ENCODE data around the gene USP17L19.
"Not testable (repeated sequence)": the region's sequence is repeated elsewhere in the genome, so short reads cannot be mapped to it uniquely, and the experiment has no call there.

GRCh38 chr4:9253078-9253477 lies at the start of gene USP17L19:
- not testable (repeated sequence) for TF ChIP-seq ARNT, ZNF384, SP1 (IDR thresholded peaks at IDR 0.05)
